Karpas-422 (cell line): ENCODE measurements around the gene BCL2L1. TPM values are rescaled to one million over a fixed set of nuclear protein-coding genes. Genes with fewer than 3 reads are reported as not detected.

ENCODE experiments used
- DNase-seq: peaks from one replicate; pipeline ENCODE4 v3.0.0-alpha.2; 2015
- H2AFZ ChIP-seq: fragments of 200-600 bp; sonication (generic); 2 replicates; pipeline ENCODE4 v1.6.1; 2014; ENCODE audit warnings: antibody characterized with exemption, low read length, mixed read lengths
- H3K27ac ChIP-seq: fragments of 200-600 bp; sonication (generic); 2 replicates; pipeline ENCODE4 v1.5.1; 2014; ENCODE audit warnings: mild to moderate bottlenecking, low read length, moderate library complexity
- H3K27me3 ChIP-seq: fragments of 200-600 bp; sonication (generic); 2 replicates; pipeline ENCODE4 v1.6.1; 2014; ENCODE audit warnings: low read length, mixed read lengths
- H3K36me3 ChIP-seq: fragments of 200-600 bp; sonication (generic); 2 replicates; pipeline ENCODE4 v1.6.1; 2014; ENCODE audit warnings: low read length, mixed read lengths; ENCODE audit not compliant: insufficient read depth
- H3K4me1 ChIP-seq: fragments of 200-600 bp; sonication (generic); 2 replicates; pipeline ENCODE4 v1.6.1; 2014; ENCODE audit warnings: mild to moderate bottlenecking, low read length, mixed read lengths
- H3K4me2 ChIP-seq: fragments of 200-600 bp; sonication (generic); 2 replicates; pipeline ENCODE4 v1.6.1; 2014; ENCODE audit warnings: low read length, low read depth, mild to moderate bottlenecking; ENCODE audit not compliant: poor library complexity, severe bottlenecking
- H3K4me3 ChIP-seq: fragments of 200-600 bp; sonication (generic); 2 replicates; pipeline ENCODE4 v1.5.1; 2014; ENCODE audit warnings: mild to moderate bottlenecking, antibody characterized with exemption, low read length, mixed read lengths
- H3K79me2 ChIP-seq: fragments of 200-600 bp; sonication (generic); 2 replicates; pipeline ENCODE4 v1.6.1; 2014; ENCODE audit warnings: mild to moderate bottlenecking, low read length, mixed read lengths
- H3K9ac ChIP-seq: fragments of 200-600 bp; sonication (generic); 2 replicates; pipeline ENCODE4 v1.6.0; 2014; ENCODE audit warnings: low read length
- H3K9me2 ChIP-seq: fragments of 200-600 bp; sonication (generic), shearing (Covaris generic); replicated peaks from 2 replicates; pipeline ENCODE4 v1.6.0; 2014; ENCODE audit warnings: mild to moderate bottlenecking, low read length, moderate library complexity; ENCODE audit not compliant: insufficient read depth
- H3K9me3 ChIP-seq: fragments of 300-700, 200-600 bp; sonication (generic); 2 replicates; pipeline ENCODE4 v1.6.1; 2014; ENCODE audit warnings: low read length, mixed read lengths
- H4K20me1 ChIP-seq: fragments of 200-600 bp; sonication (generic); 2 replicates; pipeline ENCODE4 v1.6.1; 2014; ENCODE audit warnings: mild to moderate bottlenecking, antibody characterized with exemption, low read length, low read depth; ENCODE audit not compliant: insufficient read depth
- total RNA-seq: library from RNA; depleted of rRNA; stranded (reverse); fragments of >200 nt; shearing (Covaris generic); gene quantifications from 2 replicates; pipeline ENCODE4 v1.2.3, GENCODE V29; 2014; ENCODE audit warnings: low replicate concordance

BCL2L1 gene
- total RNA-seq, 1 experiment from 2014 or later, result 41.0 TPM

DNA sequence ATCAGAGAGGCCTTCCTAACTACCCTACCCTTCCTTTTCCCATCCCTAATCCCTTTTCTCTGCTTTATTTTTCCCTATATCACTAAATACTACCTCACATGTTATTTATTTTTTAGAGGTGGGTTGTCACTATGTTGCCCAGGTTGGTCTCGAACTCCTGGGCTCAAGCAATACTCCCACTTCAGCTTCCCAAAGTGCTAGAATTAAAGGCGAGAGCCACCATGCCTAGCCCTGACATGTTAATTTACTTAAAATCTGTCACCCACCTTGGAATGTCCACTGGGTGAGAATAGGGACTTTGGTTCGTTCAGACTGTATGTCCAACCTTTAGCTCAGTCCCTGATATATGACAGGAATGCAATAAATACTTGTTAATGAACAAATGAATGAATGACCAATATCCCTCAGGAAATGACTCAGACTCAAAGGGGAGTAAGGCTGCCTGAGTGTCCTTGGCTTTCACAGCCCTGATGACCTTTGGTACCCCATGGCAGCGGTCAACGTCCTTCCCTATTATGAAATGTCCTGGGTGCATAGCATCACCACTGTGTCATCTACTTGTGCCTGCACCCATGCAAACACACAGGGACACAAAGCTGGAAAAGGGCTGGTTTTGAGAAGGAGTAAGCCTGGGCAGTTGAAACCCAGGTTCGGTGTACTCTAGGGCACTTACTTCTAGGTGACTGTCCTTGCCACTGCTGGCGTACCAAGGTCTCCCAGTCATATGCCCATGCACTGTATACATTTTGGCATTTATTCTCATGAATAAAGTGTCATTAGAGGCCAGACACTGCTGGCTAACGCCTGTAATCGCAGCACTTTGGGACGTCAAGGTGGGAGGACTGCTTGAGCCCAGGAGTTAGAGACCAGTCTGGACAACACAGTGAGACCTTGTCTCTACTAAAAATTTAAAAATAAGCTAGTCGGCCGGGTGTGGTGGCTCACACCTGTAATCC is 26.5 kb downstream of the BCL2L1 start:
- no peak for DNase-seq
- Histone ChIP-seq H3K4me3 (no peak overlapping the region), H4K20me1 (no peaks in the 10 kb centered on the region), H3K36me3 (no peaks in the 10 kb centered on the region), H3K27ac (0 out of 2 replicates have a peak overlapping the region, but pooled peaks have one; percentile 95), H3K27me3 (no peaks in the 10 kb centered on the region), H3K9me3 (no peaks in the 10 kb centered on the region), H3K9me2 (no peaks in the 10 kb centered on the region), H3K79me2 (peaks cover 56% of the 10 kb centered on the region), H3K4me2 (no peak overlapping the region), H3K9ac (no peak overlapping the region), H2AFZ (no peak overlapping the region), H3K4me1 (peaks cover 44% of the 10 kb centered on the region)

GRCh38 chr20:31694842-31695593 is 27.6 kb downstream of the BCL2L1 start:
- peaks cover 53% of the 10 kb centered on the region for H3K79me2 ChIP-seq
- no peaks in the 10 kb centered on the region for H3K36me3 ChIP-seq
- H3K9me3 ChIP-seq, result no peaks in the 10 kb centered on the region
- no peaks in the 10 kb centered on the region for H4K20me1 ChIP-seq
- no peak overlapping the region for H2AFZ ChIP-seq
- no peaks in the 10 kb centered on the region for H3K27me3 ChIP-seq
- H3K4me1 ChIP-seq, result peaks cover 54% of the 10 kb centered on the region
- no peak overlapping the region for H3K9ac ChIP-seq
- peak overlapping the region; percentile 95 for H3K27ac ChIP-seq
- no peak for DNase-seq
- no peaks in the 10 kb centered on the region for H3K9me2 ChIP-seq
- H3K4me3 ChIP-seq, result no peak overlapping the region
- H3K4me2 ChIP-seq, result no peak overlapping the region

DNA sequence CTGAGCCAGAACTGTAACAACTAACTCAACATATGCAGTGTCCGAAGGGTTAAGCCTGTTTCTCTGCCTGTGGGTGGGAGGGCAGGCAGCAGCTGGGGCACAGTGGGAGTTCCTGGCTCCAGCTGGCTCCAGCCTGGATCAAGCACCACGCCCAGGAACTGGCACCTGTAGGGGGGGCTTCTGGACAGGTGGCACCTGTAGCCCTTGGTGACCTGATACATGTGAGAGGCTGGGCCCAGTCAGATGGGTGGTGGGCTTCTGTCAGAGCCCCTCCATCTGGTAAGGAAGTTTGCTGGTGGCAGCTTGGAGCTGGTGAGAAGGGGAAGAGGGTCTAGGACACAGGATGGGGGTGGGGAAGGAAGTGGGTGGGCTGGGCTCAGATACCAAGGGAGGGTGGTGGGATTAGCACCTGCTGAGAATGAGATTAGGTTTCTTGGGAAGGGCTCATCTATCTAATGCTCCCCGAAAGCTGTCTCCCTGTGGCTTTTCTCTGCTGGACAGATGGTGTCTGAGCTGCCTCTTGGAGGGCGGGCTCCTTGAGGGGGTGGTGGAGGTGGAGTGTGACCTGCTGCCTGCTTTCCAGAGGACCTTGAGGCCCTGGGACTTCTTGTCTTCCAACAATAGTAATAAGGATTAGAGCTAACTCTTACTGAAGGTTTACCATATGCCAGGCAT is 28.5 kb downstream of the BCL2L1 start:
- Histone ChIP-seq H3K27ac (peak overlapping the region; percentile 95), H3K9ac (no peak overlapping the region), H3K27me3 (no peaks in the 10 kb centered on the region), H3K36me3 (no peaks in the 10 kb centered on the region), H2AFZ (no peak overlapping the region), H3K9me3 (no peaks in the 10 kb centered on the region), H3K9me2 (no peaks in the 10 kb centered on the region), H3K4me1 (peaks cover 53% of the 10 kb centered on the region), H4K20me1 (no peaks in the 10 kb centered on the region), H3K79me2 (peaks cover 52% of the 10 kb centered on the region), H3K4me2 (no peak overlapping the region), H3K4me3 (no peak overlapping the region)
- DNase-seq, result no peak

- Histone ChIP-seq H3K36me3 (no peaks in the 10 kb centered on the region), H4K20me1 (no peaks in the 10 kb centered on the region), H3K9me3 (no peaks in the 10 kb centered on the region), H3K79me2 (peaks cover 50% of the 10 kb centered on the region), H3K4me2 (no peak overlapping the region), H3K4me1 (peaks cover 49% of the 10 kb centered on the region), H3K9ac (no peak overlapping the region), H2AFZ (no peak overlapping the region), H3K9me2 (no peaks in the 10 kb centered on the region), H3K4me3 (no peak overlapping the region), H3K27me3 (no peaks in the 10 kb centered on the region), H3K27ac (peak overlapping the region; percentile 95)
- no peak for DNase-seq
Observed at GRCh38 chr20:31693402-31693801, 29.3 kb downstream of the BCL2L1 start.

DNA sequence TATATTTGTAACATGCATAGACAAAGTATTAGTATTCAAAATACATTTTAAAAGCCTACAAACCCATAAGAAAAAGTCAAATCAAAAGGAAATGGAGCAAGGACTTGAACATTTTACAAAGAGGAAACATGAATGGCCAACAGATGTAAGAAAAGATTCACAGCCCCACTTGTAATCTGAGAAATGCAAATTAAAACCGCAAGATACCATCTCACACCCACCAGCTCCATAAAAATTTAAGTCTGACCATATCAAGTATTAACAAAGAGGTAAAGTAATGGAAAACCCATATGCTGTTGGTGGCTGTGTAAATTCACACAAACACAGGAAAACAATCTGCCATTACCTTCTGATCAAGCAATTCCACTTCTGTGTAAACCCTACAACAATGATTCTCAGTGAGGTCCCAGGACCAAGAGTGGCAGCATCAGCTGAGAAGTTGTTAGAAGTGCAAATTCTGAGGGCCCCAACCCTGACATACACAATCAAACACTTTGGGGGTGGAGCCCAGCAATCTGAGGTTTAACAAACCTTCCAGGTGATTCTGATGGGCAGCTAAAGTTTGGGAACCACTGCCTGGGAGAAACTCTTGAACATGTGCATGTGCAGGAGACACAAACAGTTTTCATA is 30.9 kb downstream of the BCL2L1 start:
- Histone ChIP-seq H3K9ac (peak overlapping the region; percentile 43), H3K4me1 (peaks cover 59% of the 10 kb centered on the region), H3K4me2 (peak overlapping the region; percentile 67), H3K27ac (peak overlapping the region; percentile 95), H3K79me2 (peaks cover 50% of the 10 kb centered on the region), H3K9me3 (no peaks in the 10 kb centered on the region), H3K36me3 (no peaks in the 10 kb centered on the region; the same call in 1 of the 2 replicates), H3K9me2 (no peaks in the 10 kb centered on the region), H4K20me1 (no peaks in the 10 kb centered on the region), H3K4me3 (peak overlapping the region; percentile 31; the same call in 1 of the 2 replicates), H3K27me3 (no peaks in the 10 kb centered on the region), H2AFZ (no peak overlapping the region)
- DNase-seq, result peak; percentile 88

DNA sequence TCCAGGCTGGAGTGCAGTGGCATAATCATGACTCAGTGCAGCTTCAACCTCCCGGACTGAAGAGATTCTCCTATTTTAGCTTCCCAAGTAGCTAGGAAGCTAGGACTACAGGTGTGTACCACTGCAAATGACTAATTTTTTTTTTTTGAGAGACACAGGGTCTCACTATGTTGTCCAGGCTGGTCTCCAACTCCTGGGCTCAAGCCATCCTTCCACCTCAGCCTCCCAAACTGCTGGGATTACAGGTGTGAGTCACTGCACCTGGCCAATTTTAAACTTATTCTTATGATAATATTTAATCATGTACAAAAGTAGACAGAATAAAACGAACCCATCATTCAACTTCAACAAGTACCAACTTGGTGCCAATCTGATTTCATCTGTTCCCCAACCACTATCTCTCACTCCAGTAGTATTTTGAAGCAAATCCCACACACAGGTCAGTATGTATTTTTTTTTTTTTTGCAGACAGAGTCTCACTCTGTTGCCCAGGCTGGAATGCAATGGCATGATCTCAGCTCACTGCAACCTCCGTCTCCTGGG is 32.5 kb downstream of the BCL2L1 start:
- Histone ChIP-seq H3K9me3 (no peaks in the 10 kb centered on the region), H3K9me2 (no peaks in the 10 kb centered on the region), H3K27ac (peak overlapping the region; percentile 95)

GRCh38 chr20:31689141-31689540 is 33.5 kb downstream of the BCL2L1 start:
- H3K9ac ChIP-seq, result no peak overlapping the region
- peaks cover 74% of the 10 kb centered on the region for H3K4me1 ChIP-seq
- H3K4me3 ChIP-seq, result no peak overlapping the region
- no peak for DNase-seq
- no peaks in the 10 kb centered on the region for H3K9me2 ChIP-seq
- peaks cover 43% of the 10 kb centered on the region for H3K79me2 ChIP-seq
- H3K27me3 ChIP-seq, result no peaks in the 10 kb centered on the region
- H3K36me3 ChIP-seq, result no peaks in the 10 kb centered on the region; the same call in 1 of the 2 replicates
- H3K27ac ChIP-seq, result peak overlapping the region; percentile 54; the same call in 1 of the 2 replicates
- H3K9me3 ChIP-seq, result no peaks in the 10 kb centered on the region
- H4K20me1 ChIP-seq, result no peaks in the 10 kb centered on the region
- no peak overlapping the region for H3K4me2 ChIP-seq
- no peak overlapping the region for H2AFZ ChIP-seq

More for the DNA sequence above, 32.5 kb downstream of the BCL2L1 start:
- Histone ChIP-seq H3K4me1 (peaks cover 74% of the 10 kb centered on the region), H4K20me1 (no peaks in the 10 kb centered on the region), H3K27me3 (no peaks in the 10 kb centered on the region), H2AFZ (no peak overlapping the region), H3K4me3 (peak overlapping the region; percentile 5; the same call in 1 of the 2 replicates), H3K79me2 (peaks cover 42% of the 10 kb centered on the region), H3K4me2 (peak overlapping the region; percentile 67), H3K36me3 (no peaks in the 10 kb centered on the region; the same call in 1 of the 2 replicates), H3K9ac (0 out of 2 replicates have a peak overlapping the region, but pooled peaks have one; percentile 6)
- DNase-seq, result no peak
